ENCODE data around the gene UQCR10. TPM values are rescaled to one million over a fixed set of nuclear protein-coding genes. Genes with fewer than 3 reads are reported as not detected.

Gene UQCR10
- total RNA-seq = 26.0 TPM

GRCh38 chr22:29767171-29768051 lies at the start of gene UQCR10:
TSS of gene UQCR10 (plus strand) at chr22:29767369. CDS start at chr22:29767399, 30 bp downstream.
- H3K4me3 ChIP-seq (ENCODE audit: low read length) = peak within 1 kb of the TSS; percentile 98
- no peaks in the 10 kb centered on the region for H3K27me3 ChIP-seq (ENCODE audit: insufficient read depth, low read length)
- H3K9me3 ChIP-seq (ENCODE audit: low read depth, low read length) = no peaks in the 10 kb centered on the region
- peaks cover 25% of the 10 kb centered on the region for H3K4me1 ChIP-seq (ENCODE audit: insufficient read depth, low read length)

GRCh38 chr22:29717789-29718188 lies 49.4 kb upstream of the UQCR10 start:
- Histone ChIP-seq H3K27me3 (ENCODE audit: insufficient read depth, low read length) (peaks cover 24% of the 10 kb centered on the region), H3K4me1 (ENCODE audit: insufficient read depth, low read length) (no peaks in the 10 kb centered on the region), H3K4me3 (ENCODE audit: low read length) (no peak overlapping the region), H3K9me3 (ENCODE audit: low read depth, low read length) (no peaks in the 10 kb centered on the region)

GRCh38 chr22:29718949-29719898 lies 47.9 kb upstream of the UQCR10 start:
- H3K4me1 ChIP-seq (ENCODE audit: insufficient read depth, low read length) = no peaks in the 10 kb centered on the region
- peaks cover 24% of the 10 kb centered on the region for H3K27me3 ChIP-seq (ENCODE audit: insufficient read depth, low read length)
- no peaks in the 10 kb centered on the region for H3K9me3 ChIP-seq (ENCODE audit: low read depth, low read length)
- no peak overlapping the region for H3K4me3 ChIP-seq (ENCODE audit: low read length)

GRCh38 chr22:29719899-29720645 lies 47.1 kb upstream of the UQCR10 start, which contains the start of gene CABP7:
TSS of gene CABP7 (plus strand) at chr22:29720003. CDS start at chr22:29720425, 422 bp downstream.
- no peaks in the 10 kb centered on the region for H3K9me3 ChIP-seq (ENCODE audit: low read depth, low read length)
- peaks cover 24% of the 10 kb centered on the region for H3K27me3 ChIP-seq (ENCODE audit: insufficient read depth, low read length)
- H3K4me3 ChIP-seq (ENCODE audit: low read length) = no peak within 1 kb of the TSS
- H3K4me1 ChIP-seq (ENCODE audit: insufficient read depth, low read length) = no peaks in the 10 kb centered on the region

DNA sequence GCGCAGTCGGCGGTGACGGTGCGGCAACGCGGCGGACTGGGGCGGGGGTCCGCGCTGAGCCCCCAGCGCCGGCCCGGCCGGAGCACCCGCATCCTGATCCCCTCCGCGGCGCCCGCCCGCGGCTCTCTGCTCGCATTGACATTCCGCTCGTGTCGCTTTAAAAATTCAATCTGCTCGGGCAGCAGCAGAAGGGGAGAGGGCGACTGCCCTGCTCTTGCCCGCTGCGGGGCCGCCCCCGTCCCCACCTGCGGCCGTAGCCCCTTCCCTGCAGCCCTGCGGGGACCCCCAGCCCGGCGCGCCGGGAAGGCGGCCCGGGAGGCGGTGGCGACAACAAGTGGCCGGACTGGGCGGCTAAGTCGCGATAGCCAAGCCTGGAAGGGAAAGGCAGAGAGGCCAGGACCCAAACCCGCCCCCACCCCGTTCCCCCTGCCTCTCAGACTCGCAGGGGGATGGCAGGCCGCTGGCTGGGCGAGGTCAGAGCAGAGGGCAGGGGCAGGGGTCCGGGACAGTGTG lies 46.3 kb upstream of the UQCR10 start:
- H3K4me1 ChIP-seq (ENCODE audit: insufficient read depth, low read length) = no peaks in the 10 kb centered on the region
- no peak overlapping the region for H3K4me3 ChIP-seq (ENCODE audit: low read length)
- H3K9me3 ChIP-seq (ENCODE audit: low read depth, low read length) = no peaks in the 10 kb centered on the region
- H3K27me3 ChIP-seq (ENCODE audit: insufficient read depth, low read length) = peaks cover 24% of the 10 kb centered on the region

DNA sequence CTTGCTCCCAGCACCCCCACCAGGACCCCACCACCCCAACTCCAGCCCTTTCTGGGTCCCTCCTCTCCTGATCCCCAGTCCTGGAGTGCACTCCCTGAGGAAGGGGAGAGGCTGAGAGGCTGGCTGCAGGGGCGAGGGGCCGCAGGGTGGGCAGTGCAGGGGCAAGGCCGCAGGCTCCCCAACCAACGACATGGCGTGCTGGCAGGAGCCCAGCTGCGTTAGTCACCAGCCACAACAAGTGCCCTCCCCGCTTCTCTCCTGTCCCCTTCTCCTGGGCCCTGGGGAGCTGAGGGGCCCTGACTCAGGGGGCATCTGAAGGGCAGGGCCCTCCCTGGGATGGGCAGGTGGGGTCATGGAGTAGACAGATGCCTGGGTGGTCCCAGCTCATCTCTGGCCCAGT lies 45.0 kb upstream of the UQCR10 start:
- Histone ChIP-seq H3K27me3 (ENCODE audit: insufficient read depth, low read length) (peaks cover 24% of the 10 kb centered on the region), H3K4me3 (ENCODE audit: low read length) (no peak overlapping the region)

DNA sequence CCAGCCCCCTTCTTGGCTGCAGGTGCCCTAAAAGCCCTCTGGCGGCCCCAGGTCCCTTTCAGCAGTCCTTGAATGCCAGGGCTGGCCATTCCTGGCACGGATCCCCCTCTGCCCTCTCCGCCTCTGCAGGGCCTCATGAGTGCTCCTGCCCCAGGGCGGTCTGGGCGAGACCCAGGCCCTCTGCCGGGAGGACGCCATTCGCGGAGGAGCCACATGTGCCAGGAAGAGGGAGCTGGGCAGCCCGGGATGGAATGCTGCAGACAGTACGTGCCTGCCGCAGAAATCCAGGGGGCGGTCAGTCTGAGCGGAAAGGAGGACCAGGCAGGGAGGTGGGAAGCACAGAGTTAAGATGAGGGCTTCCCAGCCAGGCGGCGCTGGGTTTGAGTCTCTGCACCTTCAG lies 44.6 kb upstream of the UQCR10 start:
- peaks cover 24% of the 10 kb centered on the region for H3K27me3 ChIP-seq (ENCODE audit: insufficient read depth, low read length)
- H3K9me3 ChIP-seq (ENCODE audit: low read depth, low read length) = no peaks in the 10 kb centered on the region
- H3K4me1 ChIP-seq (ENCODE audit: insufficient read depth, low read length) = no peaks in the 10 kb centered on the region
- no peak overlapping the region for H3K4me3 ChIP-seq (ENCODE audit: low read length)

More for the DNA sequence above, 45.0 kb upstream of the UQCR10 start:
- Histone ChIP-seq H3K4me1 (ENCODE audit: insufficient read depth, low read length) (no peaks in the 10 kb centered on the region), H3K9me3 (ENCODE audit: low read depth, low read length) (no peaks in the 10 kb centered on the region)

DNA sequence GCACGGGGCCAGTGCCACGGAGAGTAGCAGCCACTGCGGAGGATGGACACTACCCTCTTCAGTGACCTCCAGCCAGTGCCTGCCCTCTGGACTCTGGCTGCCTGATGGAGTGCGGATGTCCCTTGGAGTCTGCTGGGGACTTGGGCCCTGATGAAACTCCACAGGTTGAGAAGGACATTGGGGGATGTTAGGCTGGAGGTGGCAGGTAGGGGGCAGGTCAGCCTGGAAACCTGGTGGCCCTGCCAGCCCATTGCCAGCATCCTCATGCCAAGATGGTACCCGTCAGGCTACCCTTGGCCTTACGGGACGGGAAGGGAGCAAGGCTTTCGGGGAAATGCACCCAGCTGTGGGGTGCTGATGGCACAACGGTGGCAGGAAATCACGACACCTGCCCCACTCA lies 43.4 kb upstream of the UQCR10 start:
- no peak overlapping the region for H3K4me3 ChIP-seq (ENCODE audit: low read length)
- no peaks in the 10 kb centered on the region for H3K9me3 ChIP-seq (ENCODE audit: low read depth, low read length)
- no peaks in the 10 kb centered on the region for H3K4me1 ChIP-seq (ENCODE audit: insufficient read depth, low read length)
- peaks cover 15% of the 10 kb centered on the region for H3K27me3 ChIP-seq (ENCODE audit: insufficient read depth, low read length)

- H3K9me3 ChIP-seq (ENCODE audit: low read depth, low read length) = no peaks in the 10 kb centered on the region
- H3K27me3 ChIP-seq (ENCODE audit: insufficient read depth, low read length) = peaks cover 7% of the 10 kb centered on the region
These were observed 42.3 kb upstream of the UQCR10 start for GRCh38 chr22:29724843-29725242.

DNA sequence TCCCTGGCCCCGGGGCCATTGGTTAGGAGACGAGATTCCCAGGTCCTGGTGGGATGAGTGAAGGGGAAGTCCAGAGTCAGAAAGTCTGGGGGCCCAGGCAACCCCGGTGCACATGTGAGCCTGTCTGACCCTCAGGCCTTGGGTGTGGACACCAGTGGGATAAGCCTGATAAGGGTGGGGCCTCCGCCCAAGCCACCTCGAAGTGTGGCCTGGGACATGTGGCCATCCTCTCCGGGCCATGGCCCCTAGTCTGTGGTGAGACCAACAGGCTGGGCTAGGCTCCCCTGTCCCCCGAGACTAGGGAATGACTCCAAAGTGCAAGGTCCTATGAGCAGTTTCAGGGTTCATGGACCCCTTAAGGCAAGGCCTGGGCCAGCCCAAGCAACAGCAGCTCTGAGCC lies 41.1 kb upstream of the UQCR10 start:
- Histone ChIP-seq H3K4me1 (ENCODE audit: insufficient read depth, low read length) (no peaks in the 10 kb centered on the region), H3K27me3 (ENCODE audit: insufficient read depth, low read length) (peaks cover 7% of the 10 kb centered on the region), H3K4me3 (ENCODE audit: low read length) (no peak overlapping the region), H3K9me3 (ENCODE audit: low read depth, low read length) (no peaks in the 10 kb centered on the region)

More at GRCh38 chr22:29724843-29725242, 42.3 kb upstream of the UQCR10 start:
- Histone ChIP-seq H3K4me1 (ENCODE audit: insufficient read depth, low read length) (no peaks in the 10 kb centered on the region), H3K4me3 (ENCODE audit: low read length) (no peak overlapping the region)

GRCh38 chr22:29726512-29727130 lies 40.5 kb upstream of the UQCR10 start:
- Histone ChIP-seq H3K27me3 (ENCODE audit: insufficient read depth, low read length) (peaks cover 2% of the 10 kb centered on the region), H3K4me1 (ENCODE audit: insufficient read depth, low read length) (no peaks in the 10 kb centered on the region), H3K9me3 (ENCODE audit: low read depth, low read length) (no peaks in the 10 kb centered on the region), H3K4me3 (ENCODE audit: low read length) (no peak overlapping the region)

DNA sequence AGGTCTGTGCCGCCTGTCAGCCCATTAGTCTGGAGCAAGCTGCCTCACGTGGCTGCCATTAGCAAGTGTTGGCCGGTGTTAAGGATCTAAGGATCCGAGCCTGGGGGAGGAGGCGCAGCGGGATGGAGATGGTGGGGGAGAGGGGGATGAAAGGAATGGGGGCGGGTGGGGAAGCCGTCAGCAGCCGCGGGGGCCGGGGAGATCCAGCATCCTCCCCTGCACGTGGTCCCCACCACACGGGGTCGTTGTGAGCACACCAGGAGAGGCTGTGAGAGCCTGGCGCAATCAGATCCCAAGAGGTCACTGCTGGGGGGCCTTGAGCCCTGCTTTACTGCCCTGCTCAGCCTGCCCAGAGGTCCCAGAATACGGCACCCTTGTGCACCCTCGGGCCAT lies 40.0 kb upstream of the UQCR10 start:
- Histone ChIP-seq H3K4me3 (ENCODE audit: low read length) (no peak overlapping the region), H3K4me1 (ENCODE audit: insufficient read depth, low read length) (no peaks in the 10 kb centered on the region), H3K9me3 (ENCODE audit: low read depth, low read length) (no peaks in the 10 kb centered on the region), H3K27me3 (ENCODE audit: insufficient read depth, low read length) (no peaks in the 10 kb centered on the region)

DNA sequence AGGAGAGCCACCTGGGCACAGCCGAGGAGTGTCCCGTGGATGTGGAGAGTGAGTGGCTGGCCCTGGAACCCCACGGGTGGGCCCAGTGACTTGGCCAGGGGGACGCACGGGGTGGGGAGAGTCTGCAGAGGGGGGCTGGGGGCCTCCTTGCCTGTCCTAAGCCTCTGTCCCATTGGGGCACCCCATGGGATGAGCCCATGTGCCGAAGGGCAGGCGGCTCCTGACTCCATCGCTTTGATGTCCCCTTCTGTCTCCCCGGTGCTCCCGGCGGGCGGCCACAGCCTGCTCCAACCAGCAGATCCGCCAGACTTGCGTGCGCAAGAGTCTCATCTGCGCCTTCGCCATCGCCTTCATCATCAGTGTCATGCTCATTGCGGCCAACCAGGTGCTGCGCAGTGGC lies 38.0 kb upstream of the UQCR10 start:
- no peaks in the 10 kb centered on the region for H3K9me3 ChIP-seq (ENCODE audit: low read depth, low read length)
- H3K4me3 ChIP-seq (ENCODE audit: low read length) = no peak overlapping the region
- H3K27me3 ChIP-seq (ENCODE audit: insufficient read depth, low read length) = no peaks in the 10 kb centered on the region
- no peaks in the 10 kb centered on the region for H3K4me1 ChIP-seq (ENCODE audit: insufficient read depth, low read length)

All from mononuclear cell (primary cell).